HepG2 (cell line): ENCODE results near the gene SH3GL1. TPM values are rescaled to one million over a fixed set of nuclear protein-coding genes. Genes with fewer than 3 reads are reported as not detected.

Experiments
- HOXA3 ChIP-seq: sonication (generic); formaldehyde crosslinking; IDR thresholded peaks from 2 replicates; pipeline ENCODE4 v1.5.0; 2020; ENCODE audit warnings: missing genetic modification reagents
- KMT2B ChIP-seq: IDR thresholded peaks from 2 replicates; pipeline ENCODE4 v1.6.1; 2016; ENCODE audit warnings: missing genetic modification reagents, missing compliant biosample characterization
- MXD4 ChIP-seq: IDR thresholded peaks from 2 replicates; pipeline ENCODE4 v1.6.1; 2016; ENCODE audit warnings: mild to moderate bottlenecking, missing biosample characterization, missing genetic modification reagents
- NFE2L2 ChIP-seq: fragments of 150-350 bp; IDR thresholded peaks from 2 replicates; pipeline ENCODE4 v1.6.1; 2014; ENCODE audit warnings: low read length
- SRY ChIP-seq: sonication (generic); formaldehyde crosslinking; IDR thresholded peaks from 2 replicates; pipeline ENCODE4 v1.8.0; 2022; ENCODE audit warnings: mild to moderate bottlenecking, missing genetic modification reagents
- SYNCRIP ChIP-seq: fragments of 200-400 bp; formaldehyde crosslinking; IDR thresholded peaks from 2 replicates; pipeline ENCODE4 v1.6.1; 2018; ENCODE audit warnings: mild to moderate bottlenecking, low read depth, low read length; ENCODE audit not compliant: insufficient read depth
- YEATS4 ChIP-seq: sonication (generic); formaldehyde crosslinking; IDR thresholded peaks from 2 replicates; pipeline ENCODE4 v1.4.0; 2020; ENCODE audit warnings: missing genetic modification reagents, borderline replicate concordance
- ZFP41 ChIP-seq: sonication (generic); formaldehyde crosslinking; IDR thresholded peaks from 2 replicates; pipeline ENCODE4 v1.4.0; 2020; ENCODE audit warnings: mild to moderate bottlenecking, missing genetic modification reagents, borderline replicate concordance
- ZNF24 ChIP-seq: fragments of 450-650 bp; IDR thresholded peaks from 2 replicates; pipeline ENCODE4 v1.6.1; 2017; ENCODE audit warnings: antibody characterized with exemption, mild to moderate bottlenecking
- ZNF335 ChIP-seq: sonication (generic); formaldehyde crosslinking; IDR thresholded peaks from 2 replicates; pipeline ENCODE4 v1.4.0; 2020; ENCODE audit warnings: missing genetic modification reagents
- ZNF350 ChIP-seq: sonication (generic); formaldehyde crosslinking; IDR thresholded peaks from 2 replicates; pipeline ENCODE4 v1.4.0; 2020; ENCODE audit warnings: mild to moderate bottlenecking, low read depth, missing genetic modification reagents, borderline replicate concordance
- ZNF660 ChIP-seq: sonication (generic); formaldehyde crosslinking; IDR thresholded peaks from 2 replicates; pipeline ENCODE4 v1.5.1; 2020; ENCODE audit warnings: mild to moderate bottlenecking, low read depth, missing genetic modification reagents, borderline replicate concordance
- ZNF75D ChIP-seq: sonication (generic); formaldehyde crosslinking; IDR thresholded peaks from 2 replicates; pipeline ENCODE4 v1.8.1; 2023; ENCODE audit warnings: missing genetic modification reagents, mild to moderate bottlenecking, borderline replicate concordance
- ZNF790 ChIP-seq: sonication (generic); formaldehyde crosslinking; IDR thresholded peaks from 2 replicates; pipeline ENCODE4 v1.8.0; 2022; ENCODE audit warnings: missing genetic modification reagents, mild to moderate bottlenecking, borderline replicate concordance
- ZNF878 ChIP-seq: sonication (generic); formaldehyde crosslinking; IDR thresholded peaks from 2 replicates; pipeline ENCODE4 v1.8.1; 2023; ENCODE audit warnings: mild to moderate bottlenecking, missing genetic modification reagents, moderate library complexity
- polyA plus RNA-seq, 8 experiments: library from polyadenylated mRNA; depleted of rRNA in 3 of 8; stranded (reverse) in 7 of 8; unstranded in 1 of 8; fragments of >200 nt; fragmentation: Illumina TruSeq in 4 of 8; extraction: Trizol in 4 of 8; gene quantifications; 2 replicates each; pipeline versions ENCODE4 v1.2.1 to v1.2.3, GENCODE V29; 2011 to 2016; ENCODE audit warnings: low read depth in 4 of 8, missing spikeins in 1 of 8, mixed read lengths in 1 of 8; ENCODE audit not compliant: insufficient read depth in 1 of 8
- total RNA-seq, 5 experiments: library from RNA; depleted of rRNA; stranded (reverse); fragments of >200 nt; fragmentation: Illumina TruSeq; extraction: Trizol; gene quantifications; 2 replicates each; pipeline ENCODE4 v1.2.3, GENCODE V29; 2016; ENCODE audit warnings: low read depth in 1 of 5
- TF ChIP-seq, protein P1 (sequence below): sonication (generic); formaldehyde crosslinking; conservative IDR thresholded peaks from 2 replicates; pipeline ENCODE4 v1.8.1; 2023; ENCODE audit warnings: missing genetic modification reagents
- TF ChIP-seq, protein P2 (sequence below): IDR thresholded peaks from 2 replicates; pipeline ENCODE4 v1.6.1; 2016; ENCODE audit warnings: missing compliant biosample characterization, missing genetic modification reagents, borderline replicate concordance
- TF ChIP-seq, protein P3 (sequence below): IDR thresholded peaks from 2 replicates; pipeline ENCODE4 v1.6.1; 2012; ENCODE audit warnings: low read length, improper control_type of control experiment
- TF ChIP-seq, protein P4 (sequence below): sonication (generic); formaldehyde crosslinking; IDR thresholded peaks from 2 replicates; pipeline ENCODE4 v1.8.0; 2022; ENCODE audit warnings: mild to moderate bottlenecking, missing genetic modification reagents, borderline replicate concordance
- TF ChIP-seq, protein P5 (sequence below): sonication (generic); formaldehyde crosslinking; IDR thresholded peaks from 2 replicates; pipeline ENCODE4 v1.5.0; 2020; ENCODE audit warnings: mild to moderate bottlenecking, missing genetic modification reagents

SH3GL1 gene
- total and polyA plus RNA-seq, 2 of the 13 experiments (the other 11 are each of a cell fraction or from before 2014, with no cell fraction given), result 33.0 to 45.1 TPM

DNA sequence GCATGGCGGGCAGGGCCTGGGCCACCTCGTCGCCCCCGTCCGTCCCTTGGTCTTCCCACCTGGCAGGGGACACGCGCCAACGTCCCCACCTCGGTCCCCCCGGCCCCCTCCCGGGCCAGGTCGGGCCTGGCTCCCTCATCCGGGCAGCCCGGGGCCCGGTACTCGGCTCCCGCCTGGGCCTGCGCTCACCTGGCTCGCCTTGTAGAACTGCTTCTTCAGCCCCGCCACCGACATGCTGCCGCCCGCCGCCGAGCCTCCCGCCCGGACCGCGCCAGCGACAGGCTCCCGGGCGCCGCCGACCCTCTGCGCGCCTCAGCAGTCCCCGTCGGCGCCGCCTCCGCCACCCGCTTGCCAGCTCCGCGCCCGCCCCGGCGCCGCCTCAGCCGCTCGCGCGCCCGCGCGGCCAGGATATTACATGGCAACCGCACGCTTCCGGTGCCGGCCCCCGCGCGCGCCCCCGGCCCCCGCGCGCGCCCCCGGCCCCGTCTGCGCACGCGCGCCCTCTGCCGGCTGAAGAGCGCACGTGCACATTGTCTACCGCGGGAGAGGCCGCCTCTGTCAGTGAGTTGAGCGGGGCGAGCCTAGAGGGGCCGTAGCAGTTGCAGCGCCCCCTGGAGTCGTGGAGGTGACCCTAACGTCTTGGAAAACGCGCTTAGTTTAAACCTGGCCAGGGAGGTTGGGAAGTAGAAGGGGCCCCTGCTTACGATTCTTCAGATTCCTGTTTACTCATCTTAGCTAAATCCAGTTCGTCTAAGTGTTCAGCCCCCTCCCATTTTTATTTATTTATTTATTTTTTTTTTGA, at the start of gene SH3GL1 (continued):
- TF ChIP-seq, protein P1, sequence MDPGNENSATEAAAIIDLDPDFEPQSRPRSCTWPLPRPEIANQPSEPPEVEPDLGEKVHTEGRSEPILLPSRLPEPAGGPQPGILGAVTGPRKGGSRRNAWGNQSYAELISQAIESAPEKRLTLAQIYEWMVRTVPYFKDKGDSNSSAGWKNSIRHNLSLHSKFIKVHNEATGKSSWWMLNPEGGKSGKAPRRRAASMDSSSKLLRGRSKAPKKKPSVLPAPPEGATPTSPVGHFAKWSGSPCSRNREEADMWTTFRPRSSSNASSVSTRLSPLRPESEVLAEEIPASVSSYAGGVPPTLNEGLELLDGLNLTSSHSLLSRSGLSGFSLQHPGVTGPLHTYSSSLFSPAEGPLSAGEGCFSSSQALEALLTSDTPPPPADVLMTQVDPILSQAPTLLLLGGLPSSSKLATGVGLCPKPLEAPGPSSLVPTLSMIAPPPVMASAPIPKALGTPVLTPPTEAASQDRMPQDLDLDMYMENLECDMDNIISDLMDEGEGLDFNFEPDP (CRISPR knock-in tag), result no peak
- TF ChIP-seq ZNF335 (CRISPR knock-in tag), result peak; percentile 76; the same call in 1 of the 2 replicates
- TF ChIP-seq YEATS4 (CRISPR knock-in tag), result peak; percentile 78
- TF ChIP-seq ZNF790 (CRISPR knock-in tag), result no peak
- no peak for TF ChIP-seq ZNF660 (CRISPR knock-in tag)
- TF ChIP-seq, protein P2, sequence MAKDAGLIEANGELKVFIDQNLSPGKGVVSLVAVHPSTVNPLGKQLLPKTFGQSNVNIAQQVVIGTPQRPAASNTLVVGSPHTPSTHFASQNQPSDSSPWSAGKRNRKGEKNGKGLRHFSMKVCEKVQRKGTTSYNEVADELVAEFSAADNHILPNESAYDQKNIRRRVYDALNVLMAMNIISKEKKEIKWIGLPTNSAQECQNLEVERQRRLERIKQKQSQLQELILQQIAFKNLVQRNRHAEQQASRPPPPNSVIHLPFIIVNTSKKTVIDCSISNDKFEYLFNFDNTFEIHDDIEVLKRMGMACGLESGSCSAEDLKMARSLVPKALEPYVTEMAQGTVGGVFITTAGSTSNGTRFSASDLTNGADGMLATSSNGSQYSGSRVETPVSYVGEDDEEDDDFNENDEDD (CRISPR knock-in tag), result peak; percentile 96
- peak; percentile 49; the same call in 1 of the 2 replicates for TF ChIP-seq MXD4 (CRISPR knock-in tag)
- TF ChIP-seq, protein P3, sequence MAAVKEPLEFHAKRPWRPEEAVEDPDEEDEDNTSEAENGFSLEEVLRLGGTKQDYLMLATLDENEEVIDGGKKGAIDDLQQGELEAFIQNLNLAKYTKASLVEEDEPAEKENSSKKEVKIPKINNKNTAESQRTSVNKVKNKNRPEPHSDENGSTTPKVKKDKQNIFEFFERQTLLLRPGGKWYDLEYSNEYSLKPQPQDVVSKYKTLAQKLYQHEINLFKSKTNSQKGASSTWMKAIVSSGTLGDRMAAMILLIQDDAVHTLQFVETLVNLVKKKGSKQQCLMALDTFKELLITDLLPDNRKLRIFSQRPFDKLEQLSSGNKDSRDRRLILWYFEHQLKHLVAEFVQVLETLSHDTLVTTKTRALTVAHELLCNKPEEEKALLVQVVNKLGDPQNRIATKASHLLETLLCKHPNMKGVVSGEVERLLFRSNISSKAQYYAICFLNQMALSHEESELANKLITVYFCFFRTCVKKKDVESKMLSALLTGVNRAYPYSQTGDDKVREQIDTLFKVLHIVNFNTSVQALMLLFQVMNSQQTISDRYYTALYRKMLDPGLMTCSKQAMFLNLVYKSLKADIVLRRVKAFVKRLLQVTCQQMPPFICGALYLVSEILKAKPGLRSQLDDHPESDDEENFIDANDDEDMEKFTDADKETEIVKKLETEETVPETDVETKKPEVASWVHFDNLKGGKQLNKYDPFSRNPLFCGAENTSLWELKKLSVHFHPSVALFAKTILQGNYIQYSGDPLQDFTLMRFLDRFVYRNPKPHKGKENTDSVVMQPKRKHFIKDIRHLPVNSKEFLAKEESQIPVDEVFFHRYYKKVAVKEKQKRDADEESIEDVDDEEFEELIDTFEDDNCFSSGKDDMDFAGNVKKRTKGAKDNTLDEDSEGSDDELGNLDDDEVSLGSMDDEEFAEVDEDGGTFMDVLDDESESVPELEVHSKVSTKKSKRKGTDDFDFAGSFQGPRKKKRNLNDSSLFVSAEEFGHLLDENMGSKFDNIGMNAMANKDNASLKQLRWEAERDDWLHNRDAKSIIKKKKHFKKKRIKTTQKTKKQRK, result no peak
- TF ChIP-seq SYNCRIP, result no peak
- peak; percentile 91 for TF ChIP-seq HOXA3 (CRISPR knock-in tag)
- TF ChIP-seq ZNF75D (CRISPR knock-in tag), result no peak
- TF ChIP-seq KMT2B, result peak; percentile 81
- TF ChIP-seq, protein P4, sequence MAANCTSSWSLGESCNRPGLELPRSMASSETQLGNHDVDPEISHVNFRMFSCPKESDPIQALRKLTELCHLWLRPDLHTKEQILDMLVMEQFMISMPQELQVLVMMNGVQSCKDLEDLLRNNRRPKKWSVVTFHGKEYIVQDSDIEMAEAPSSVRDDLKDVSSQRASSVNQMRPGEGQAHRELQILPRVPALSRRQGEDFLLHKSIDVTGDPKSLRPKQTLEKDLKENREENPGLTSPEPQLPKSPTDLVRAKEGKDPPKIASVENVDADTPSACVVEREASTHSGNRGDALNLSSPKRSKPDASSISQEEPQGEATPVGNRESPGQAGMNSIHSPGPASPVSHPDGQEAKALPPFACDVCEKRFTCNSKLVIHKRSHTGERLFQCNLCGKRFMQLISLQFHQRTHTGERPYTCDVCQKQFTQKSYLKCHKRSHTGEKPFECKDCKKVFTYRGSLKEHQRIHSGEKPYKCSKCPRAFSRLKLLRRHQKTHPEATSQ (CRISPR knock-in tag), result 0 out of 2 replicates have a peak, but pooled peaks have one; percentile 49
- TF ChIP-seq ZNF878 (CRISPR knock-in tag), result no peak
- no peak for TF ChIP-seq ZFP41
- 0 out of 2 replicates have a peak, but pooled peaks have one; percentile 21 for TF ChIP-seq SRY (CRISPR knock-in tag)
- no peak for TF ChIP-seq NFE2L2
- TF ChIP-seq, protein P5, sequence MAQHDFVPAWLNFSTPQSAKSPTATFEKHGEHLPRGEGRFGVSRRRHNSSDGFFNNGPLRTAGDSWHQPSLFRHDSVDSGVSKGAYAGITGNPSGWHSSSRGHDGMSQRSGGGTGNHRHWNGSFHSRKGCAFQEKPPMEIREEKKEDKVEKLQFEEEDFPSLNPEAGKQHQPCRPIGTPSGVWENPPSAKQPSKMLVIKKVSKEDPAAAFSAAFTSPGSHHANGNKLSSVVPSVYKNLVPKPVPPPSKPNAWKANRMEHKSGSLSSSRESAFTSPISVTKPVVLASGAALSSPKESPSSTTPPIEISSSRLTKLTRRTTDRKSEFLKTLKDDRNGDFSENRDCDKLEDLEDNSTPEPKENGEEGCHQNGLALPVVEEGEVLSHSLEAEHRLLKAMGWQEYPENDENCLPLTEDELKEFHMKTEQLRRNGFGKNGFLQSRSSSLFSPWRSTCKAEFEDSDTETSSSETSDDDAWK (CRISPR knock-in tag), result no peak
- peak; percentile 47; the same call in 1 of the 2 replicates for TF ChIP-seq ZNF350
- 0 out of 2 replicates have a peak, but pooled peaks have one; percentile 25 for TF ChIP-seq ZNF24
